Right lobe of liver (tissue), 4 donors: Measurements from ENCODE around the gene PDE4C.

Source experiments
- CTCF ChIP-seq, 4 donors: fragments of 200-600 bp in 3 of 4; fragments of 450-650 bp in 1 of 4; IDR thresholded peaks; one replicate each; pipeline versions ENCODE4 v1.5.1 to v1.8.0; 2016 to 2022; ENCODE audit warnings: antibody characterized with exemption in 4 of 4, mild to moderate bottlenecking in 2 of 4
- POLR2A ChIP-seq: fragments of 450-650 bp; IDR thresholded peaks from one replicate; pipeline ENCODE4 v1.6.1; 2017; ENCODE audit warnings: antibody characterized with exemption, mild to moderate bottlenecking
- donor health status: DM: no; HTN: no; CAD: no.
- donor health status: DM: no; HTN: no; CAD: no.
- donor health status: DM: no; HTN: yes; CAD: no.

GRCh38 chr19:18274219-18274780 lies 48.1 kb upstream of the PDE4C start, which contains the start of gene IQCN:
- no peak for TF ChIP-seq CTCF (IDR thresholded peaks at IDR 0.05)
- TF ChIP-seq POLR2A: peak; percentile 41
